Measurements from ENCODE around the gene TMEM132D.

DNA sequence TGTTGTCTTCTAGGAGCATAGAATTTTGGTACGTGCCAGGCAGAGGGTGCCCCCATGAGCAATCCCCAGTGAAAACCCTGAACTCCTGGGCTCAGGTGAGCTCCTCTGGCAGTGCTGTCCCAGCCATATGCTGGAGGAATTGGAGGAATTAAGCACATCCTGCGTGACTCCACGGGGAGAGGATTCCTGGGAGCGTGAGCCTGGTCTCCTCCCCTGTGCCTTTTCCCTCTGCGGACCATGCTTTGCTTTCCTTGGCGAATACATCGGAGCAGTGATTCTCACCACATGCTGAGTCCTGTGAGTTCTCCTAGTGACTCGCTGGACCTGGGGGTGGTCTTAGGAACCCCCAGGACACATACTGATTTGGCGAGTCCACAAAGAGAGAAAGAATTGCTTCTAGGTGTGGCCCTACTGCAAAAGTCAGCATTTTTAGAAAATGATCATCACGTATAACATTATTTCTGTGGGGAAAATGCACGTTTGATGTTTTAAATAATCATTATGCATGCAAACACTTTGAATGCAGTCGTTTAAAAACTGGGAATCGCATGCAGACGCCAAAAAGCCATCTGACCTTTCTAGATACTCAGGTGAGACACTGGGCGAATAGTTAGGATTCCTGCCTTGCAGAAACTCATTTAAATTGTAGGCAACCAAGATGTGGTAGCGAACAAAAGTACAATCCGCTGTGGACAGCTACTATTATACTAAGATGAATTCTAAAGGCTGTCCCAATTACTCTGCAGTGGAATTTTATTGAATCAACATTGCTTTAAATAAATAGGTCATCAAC, 370.9 kb downstream of the TMEM132D start:
- TF ChIP-seq ZNF777 (tag by site-specific recombination; IDR thresholded peaks at IDR 0.05; ENCODE audit: borderline replicate concordance), result no peak
- TF ChIP-seq, protein P1, sequence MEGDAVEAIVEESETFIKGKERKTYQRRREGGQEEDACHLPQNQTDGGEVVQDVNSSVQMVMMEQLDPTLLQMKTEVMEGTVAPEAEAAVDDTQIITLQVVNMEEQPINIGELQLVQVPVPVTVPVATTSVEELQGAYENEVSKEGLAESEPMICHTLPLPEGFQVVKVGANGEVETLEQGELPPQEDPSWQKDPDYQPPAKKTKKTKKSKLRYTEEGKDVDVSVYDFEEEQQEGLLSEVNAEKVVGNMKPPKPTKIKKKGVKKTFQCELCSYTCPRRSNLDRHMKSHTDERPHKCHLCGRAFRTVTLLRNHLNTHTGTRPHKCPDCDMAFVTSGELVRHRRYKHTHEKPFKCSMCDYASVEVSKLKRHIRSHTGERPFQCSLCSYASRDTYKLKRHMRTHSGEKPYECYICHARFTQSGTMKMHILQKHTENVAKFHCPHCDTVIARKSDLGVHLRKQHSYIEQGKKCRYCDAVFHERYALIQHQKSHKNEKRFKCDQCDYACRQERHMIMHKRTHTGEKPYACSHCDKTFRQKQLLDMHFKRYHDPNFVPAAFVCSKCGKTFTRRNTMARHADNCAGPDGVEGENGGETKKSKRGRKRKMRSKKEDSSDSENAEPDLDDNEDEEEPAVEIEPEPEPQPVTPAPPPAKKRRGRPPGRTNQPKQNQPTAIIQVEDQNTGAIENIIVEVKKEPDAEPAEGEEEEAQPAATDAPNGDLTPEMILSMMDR (tag by site-specific recombination; IDR thresholded peaks at IDR 0.05), result no peak

Measured in HEK293 (cell line).